ENCODE data around the gene ZNF669.

Gene ZNF669

DNA sequence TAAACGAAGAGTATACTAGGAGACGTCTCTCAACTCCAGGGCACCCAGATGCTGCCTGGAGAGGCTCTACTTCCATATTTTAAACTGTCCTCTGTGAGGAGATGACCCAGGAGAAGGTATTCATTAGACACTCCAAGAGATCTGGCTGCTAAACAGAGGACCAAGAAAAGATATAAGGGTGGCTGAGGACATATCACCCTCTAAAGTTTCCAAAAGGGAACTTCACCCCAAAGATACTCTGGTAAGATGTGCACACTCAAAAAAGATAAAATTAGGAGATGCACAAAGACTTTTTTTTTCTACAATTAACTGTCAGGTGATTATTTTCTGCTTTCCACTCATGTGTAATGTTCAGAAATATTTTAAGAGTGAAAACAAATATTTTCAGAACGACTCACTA, 26.9 kb downstream of the ZNF669 start:
- H3K4me3 ChIP-seq (ENCODE audit: low read depth, low read length): peak overlapping the region; percentile 86

DNA sequence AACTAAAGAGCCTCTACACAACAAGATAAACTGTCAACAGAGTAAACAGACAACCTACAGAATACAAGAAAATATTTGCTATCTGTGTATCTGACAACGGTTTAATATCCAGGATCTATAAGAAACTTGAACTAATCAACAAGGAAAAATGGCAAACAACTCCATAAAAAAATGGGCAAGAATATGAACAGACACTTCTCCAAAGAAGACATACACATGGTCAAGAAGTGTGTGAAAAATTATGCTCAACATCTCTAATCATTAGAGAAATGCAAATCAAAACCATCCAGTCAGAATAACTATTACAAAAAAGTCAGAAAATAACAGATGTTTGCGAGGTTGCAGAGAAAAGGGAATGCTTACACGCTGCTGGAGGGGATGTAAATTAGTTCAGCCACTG, 33.5 kb downstream of the ZNF669 start:
- H3K4me3 ChIP-seq (ENCODE audit: low read depth, low read length): no peak overlapping the region

DNA sequence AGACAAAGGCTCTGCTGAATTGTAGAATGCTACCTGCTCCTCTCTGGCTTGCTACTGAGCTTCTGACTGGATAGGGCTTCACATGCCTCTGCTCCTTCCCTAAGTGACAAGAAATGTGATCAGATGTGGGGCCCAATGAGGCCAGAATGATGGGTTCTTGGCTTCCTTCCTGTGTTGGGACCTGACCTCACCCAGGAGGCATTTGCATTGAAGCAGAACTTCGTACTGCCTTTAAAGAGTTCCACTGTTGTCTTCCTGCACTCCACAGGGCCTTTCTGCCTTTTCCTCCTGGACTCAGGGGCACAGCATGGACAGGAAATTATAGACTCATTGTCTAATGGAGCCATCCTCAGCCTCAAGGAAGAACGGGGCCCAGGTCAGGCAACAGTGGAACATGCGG, 39.9 kb downstream of the ZNF669 start:
- H3K4me3 ChIP-seq (ENCODE audit: low read depth, low read length): no peak overlapping the region

DNA sequence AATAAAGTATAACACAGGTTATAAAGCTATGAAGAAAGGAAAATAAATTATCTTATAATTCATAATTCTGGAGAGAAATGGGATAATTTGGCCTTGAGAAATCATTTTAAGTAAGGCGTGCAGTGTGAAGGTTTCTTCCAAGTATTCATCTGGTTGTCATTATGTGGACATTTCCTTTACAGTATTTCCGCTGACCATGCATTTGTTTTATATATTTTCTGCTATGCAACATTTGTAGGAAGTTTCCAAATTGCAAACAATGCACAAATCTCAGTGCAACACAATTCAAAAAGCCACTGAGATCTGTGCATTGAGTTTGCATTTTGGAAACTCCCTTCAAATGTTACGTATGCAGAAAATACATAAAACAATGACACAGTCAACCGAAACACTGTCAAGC, 43.4 kb downstream of the ZNF669 start:
- no peak overlapping the region for H3K4me3 ChIP-seq (ENCODE audit: low read depth, low read length)

DNA sequence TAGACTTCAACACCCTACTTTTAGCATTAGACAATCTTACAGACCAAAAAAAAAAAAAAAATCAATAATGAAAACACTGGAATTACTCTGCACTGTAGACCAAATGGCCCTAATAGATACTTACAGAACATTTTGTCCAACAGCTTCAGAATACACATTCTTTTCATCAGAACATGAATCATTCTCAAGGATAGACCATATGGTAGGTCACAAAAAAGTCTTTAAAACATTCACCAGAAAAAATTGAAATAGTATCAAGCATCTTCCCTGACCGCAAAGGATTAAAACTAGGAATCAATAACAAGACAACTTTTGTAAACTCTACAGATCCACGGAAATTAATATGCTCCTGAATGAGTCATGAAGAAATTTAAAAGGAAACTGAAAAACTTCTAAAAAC, 48.1 kb downstream of the ZNF669 start:
- no peak overlapping the region for H3K4me3 ChIP-seq (ENCODE audit: low read depth, low read length)

DNA sequence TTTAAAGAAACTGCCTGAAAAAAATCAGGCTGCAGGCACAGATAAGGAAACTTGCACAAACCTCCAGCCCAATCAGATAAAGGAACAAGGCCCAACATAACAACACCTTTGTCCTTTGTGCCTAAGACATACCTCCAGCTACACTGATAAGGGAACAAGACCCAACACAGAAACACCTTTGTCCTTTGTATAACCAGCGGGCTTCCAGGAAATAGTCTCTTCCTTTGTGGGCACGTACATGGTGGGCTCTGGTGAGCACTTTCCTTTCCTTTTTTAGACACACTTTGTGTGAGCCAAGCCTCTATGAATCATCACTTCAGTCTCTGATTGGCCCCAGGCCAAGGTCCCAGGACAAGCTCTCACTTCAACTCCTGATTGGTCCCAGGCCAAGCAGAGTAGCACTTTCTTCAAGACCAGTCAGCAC, 49.2 kb downstream of the ZNF669 start:
- no peak overlapping the region for H3K4me3 ChIP-seq (ENCODE audit: low read depth, low read length)

All from iPS-11a (cell line).